Measurements from ENCODE around the gene TNS1.
"Not testable (repeated sequence)": the region's sequence is repeated elsewhere in the genome, so short reads cannot be mapped to it uniquely, and the experiment has no call there.

TNS1 gene

DNA sequence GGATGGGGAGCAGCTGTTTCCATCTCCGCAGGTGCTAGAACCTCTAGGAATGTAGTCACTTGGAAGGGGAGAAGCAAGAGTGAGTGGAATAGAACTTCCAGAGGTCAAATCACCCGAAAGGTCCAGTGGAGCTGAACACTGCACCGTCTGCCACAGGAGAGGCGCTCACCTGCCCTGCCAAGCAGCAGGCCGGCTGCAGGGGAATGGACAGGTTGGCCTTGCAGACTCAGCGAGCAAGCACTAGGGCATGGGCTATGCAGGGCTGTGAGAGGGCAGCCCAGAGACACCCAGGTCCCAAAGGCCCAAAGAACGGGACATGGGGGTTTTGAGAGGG is 214.2 kb downstream of the TNS1 start:
- no peak for DNase-seq (ENCODE audit: extremely low spot score)
- ChIA-PET POLR2A (no interaction called here), CTCF (interaction anchor here (0.7 to 2.9 kb wide), 13 partner anchors 11 to 251 kb away, joined by 3 to 17 read pairs (median 4); no protein-coding TSS in a partner anchor)
- TF ChIP-seq SUZ12 (IDR thresholded peaks at IDR 0.05) (no peak), FOXA1 (IDR thresholded peaks at IDR 0.05) (no peak), TARDBP (IDR thresholded peaks at IDR 0.05) (no peak), HDGF (IDR thresholded peaks at IDR 0.05; ENCODE audit: borderline replicate concordance) (no peak), ELF4 (IDR thresholded peaks at IDR 0.05) (no peak), PKNOX1 (IDR thresholded peaks at IDR 0.05) (no peak), L3MBTL2 (conservative IDR thresholded peaks at IDR 0.05) (no peak), SP1 (IDR thresholded peaks at IDR 0.05) (no peak), FOXK2 (IDR thresholded peaks at IDR 0.05) (no peak), NFRKB (IDR thresholded peaks at IDR 0.05) (no peak), FOXM1 (IDR thresholded peaks at IDR 0.05; ENCODE audit: borderline replicate concordance) (no peak), BHLHE40 (IDR thresholded peaks at IDR 0.05; ENCODE audit: borderline replicate concordance) (no peak), LEF1 (IDR thresholded peaks at IDR 0.05; ENCODE audit: borderline replicate concordance) (no peak), CTBP1 (IDR thresholded peaks at IDR 0.05; ENCODE audit: borderline replicate concordance) (no peak), ARNT (IDR thresholded peaks at IDR 0.05) (no peak), ZNF384 (IDR thresholded peaks at IDR 0.05) (no peak)

GRCh38 chr2:217787160-217787877 is 215.5 kb downstream of the TNS1 start:
- CTCF ChIA-PET = interaction anchor here (0.6 to 2.9 kb wide), 7 partner anchors 10 to 363 kb away, joined by 3 to 17 read pairs (median 4); no protein-coding TSS in a partner anchor

GRCh38 chr2:217786560-217786959 is 216.2 kb downstream of the TNS1 start:
- DNase-seq (ENCODE audit: extremely low spot score); POLR2A ChIA-PET: not testable (repeated sequence)
- CTCF ChIA-PET = interaction anchor here (0.6 to 2.3 kb wide), 13 partner anchors 11 to 363 kb away, joined by 3 to 12 read pairs (median 4); partner anchors contain the start of gene RUFY4

More at GRCh38 chr2:217787160-217787877, 215.5 kb downstream of the TNS1 start:
- TF ChIP-seq HDGF (IDR thresholded peaks at IDR 0.05; ENCODE audit: borderline replicate concordance) (no peak), FOXA1 (IDR thresholded peaks at IDR 0.05) (no peak), NFRKB (IDR thresholded peaks at IDR 0.05) (no peak), ARNT (IDR thresholded peaks at IDR 0.05) (no peak), TARDBP (IDR thresholded peaks at IDR 0.05) (no peak), ELF4 (IDR thresholded peaks at IDR 0.05) (no peak), FOXM1 (IDR thresholded peaks at IDR 0.05; ENCODE audit: borderline replicate concordance) (no peak), PKNOX1 (IDR thresholded peaks at IDR 0.05) (no peak), ZNF384 (IDR thresholded peaks at IDR 0.05) (no peak), LEF1 (IDR thresholded peaks at IDR 0.05; ENCODE audit: borderline replicate concordance) (no peak), FOXK2 (IDR thresholded peaks at IDR 0.05) (no peak), CTBP1 (IDR thresholded peaks at IDR 0.05; ENCODE audit: borderline replicate concordance) (no peak), L3MBTL2 (conservative IDR thresholded peaks at IDR 0.05) (no peak), BHLHE40 (IDR thresholded peaks at IDR 0.05; ENCODE audit: borderline replicate concordance) (no peak)
- DNase-seq (ENCODE audit: extremely low spot score) = no peak
- POLR2A ChIA-PET = no interaction called here

GRCh38 chr2:217785544-217786045 is 217.2 kb downstream of the TNS1 start:
- TF ChIP-seq HDGF (IDR thresholded peaks at IDR 0.05; ENCODE audit: borderline replicate concordance) (no peak), ELF4 (IDR thresholded peaks at IDR 0.05) (no peak), SUZ12 (IDR thresholded peaks at IDR 0.05) (no peak)
- ChIA-PET POLR2A (no interaction called here), CTCF (interaction anchor here (0.5 to 2.3 kb wide), 29 partner anchors 9 to 400 kb away, joined by 3 to 17 read pairs (median 4); partner anchors contain the start of gene RUFY4)
- DNase-seq (ENCODE audit: extremely low spot score) = peak; percentile 88

- TF ChIP-seq TARDBP (IDR thresholded peaks at IDR 0.05) (no peak), SP1 (IDR thresholded peaks at IDR 0.05) (no peak), LEF1 (IDR thresholded peaks at IDR 0.05; ENCODE audit: borderline replicate concordance) (no peak), SUZ12 (IDR thresholded peaks at IDR 0.05) (no peak), ZNF384 (IDR thresholded peaks at IDR 0.05) (no peak), CTBP1 (IDR thresholded peaks at IDR 0.05; ENCODE audit: borderline replicate concordance) (no peak), L3MBTL2 (conservative IDR thresholded peaks at IDR 0.05) (no peak), ARNT (IDR thresholded peaks at IDR 0.05) (no peak), BHLHE40 (IDR thresholded peaks at IDR 0.05; ENCODE audit: borderline replicate concordance) (no peak), ELF4 (IDR thresholded peaks at IDR 0.05) (no peak), HDGF (IDR thresholded peaks at IDR 0.05; ENCODE audit: borderline replicate concordance) (no peak), FOXM1 (IDR thresholded peaks at IDR 0.05; ENCODE audit: borderline replicate concordance) (no peak), NFRKB (IDR thresholded peaks at IDR 0.05) (no peak), PKNOX1 (IDR thresholded peaks at IDR 0.05) (no peak), FOXK2 (IDR thresholded peaks at IDR 0.05) (no peak), FOXA1 (IDR thresholded peaks at IDR 0.05) (no peak)
- POLR2A ChIA-PET = no interaction called here
- no peak for DNase-seq (ENCODE audit: extremely low spot score)
- CTCF ChIA-PET = interaction anchor here (0.6 to 2.3 kb wide), 22 partner anchors 9 to 299 kb away, joined by 3 to 17 read pairs (median 4); partner anchors contain the start of gene RUFY4
These were observed 217.7 kb downstream of the TNS1 start for GRCh38 chr2:217784996-217785543.

GRCh38 chr2:217783243-217783642 is 219.6 kb downstream of the TNS1 start:
- TF ChIP-seq CTBP1 (IDR thresholded peaks at IDR 0.05; ENCODE audit: borderline replicate concordance) (no peak), SP1 (IDR thresholded peaks at IDR 0.05) (no peak), SUZ12 (IDR thresholded peaks at IDR 0.05) (no peak), FOXM1 (IDR thresholded peaks at IDR 0.05; ENCODE audit: borderline replicate concordance) (no peak), NFRKB (IDR thresholded peaks at IDR 0.05) (no peak)
- no peak for DNase-seq (ENCODE audit: extremely low spot score)
- CTCF ChIA-PET = no interaction called here
- POLR2A ChIA-PET = no interaction called here

Measured in HEK293T (cell line).